HuH-7.5 (cell line): ENCODE data around the gene MALT1.
"Not testable (repeated sequence)": the region's sequence is repeated elsewhere in the genome, so short reads cannot be mapped to it uniquely, and the experiment has no call there.

ENCODE experiments used
- DNase-seq: peaks from one replicate; pipeline ENCODE4 v3.0.0; 2011; ENCODE audit warnings: low spot score

Gene MALT1

GRCh38 chr18:58671111-58671631, at the start of gene MALT1:
Gene MALT1, plus strand, starts transcription at chr18:58671465. Its CDS starts 179 bp downstream, at chr18:58671644.
- peak; percentile 76 for DNase-seq

GRCh38 chr18:58624011-58624410, 47.3 kb upstream of the MALT1 start:
- DNase-seq, result no peak

GRCh38 chr18:58625839-58626238, 45.4 kb upstream of the MALT1 start:
- no peak for DNase-seq

GRCh38 chr18:58630071-58630470, 41.2 kb upstream of the MALT1 start:
- DNase-seq, result no peak

GRCh38 chr18:58631301-58631700, 40.0 kb upstream of the MALT1 start:
- DNase-seq, result no peak

- no peak for DNase-seq
Observed at GRCh38 chr18:58632552-58632951, 38.7 kb upstream of the MALT1 start.

- no peak for DNase-seq
Observed at GRCh38 chr18:58633874-58634273, 37.4 kb upstream of the MALT1 start.

- DNase-seq, result no peak
Observed at GRCh38 chr18:58635891-58636290, 35.4 kb upstream of the MALT1 start.

GRCh38 chr18:58637197-58637596, 34.1 kb upstream of the MALT1 start:
- no peak for DNase-seq

- no peak for DNase-seq
Observed at GRCh38 chr18:58637946-58638345, 33.3 kb upstream of the MALT1 start.

GRCh38 chr18:58638441-58638840, 32.8 kb upstream of the MALT1 start:
- no peak for DNase-seq

GRCh38 chr18:58639237-58639636, 32.0 kb upstream of the MALT1 start:
- DNase-seq, result no peak

- DNase-seq, result no peak
Observed at GRCh38 chr18:58639751-58640427, 31.4 kb upstream of the MALT1 start.

GRCh38 chr18:58640428-58640805, 30.8 kb upstream of the MALT1 start:
- DNase-seq, result no peak

GRCh38 chr18:58640891-58641610, 30.2 kb upstream of the MALT1 start:
- DNase-seq, result no peak

GRCh38 chr18:58643557-58643956, 27.7 kb upstream of the MALT1 start:
- DNase-seq, result not testable (repeated sequence)

- DNase-seq, result no peak
Observed at GRCh38 chr18:58645398-58645797, 25.9 kb upstream of the MALT1 start.

GRCh38 chr18:58646334-58646862, 24.9 kb upstream of the MALT1 start:
- no peak for DNase-seq

- DNase-seq, result no peak
Observed at GRCh38 chr18:58649966-58650816, 21.1 kb upstream of the MALT1 start.

GRCh38 chr18:58650830-58651229, 20.4 kb upstream of the MALT1 start:
- not testable (repeated sequence) for DNase-seq

- DNase-seq, result not testable (repeated sequence)
Observed at GRCh38 chr18:58653144-58653722, 18.0 kb upstream of the MALT1 start.
